ENCODE data around the gene GOLGA8S.
"Not testable (repeated sequence)": the region's sequence is repeated elsewhere in the genome, so short reads cannot be mapped to it uniquely, and the experiment has no call there.

GOLGA8S gene

GRCh38 chr15:23398357-23398756 is 43.8 kb downstream of the GOLGA8S start:
- not testable (repeated sequence) for DNase-seq

DNA sequence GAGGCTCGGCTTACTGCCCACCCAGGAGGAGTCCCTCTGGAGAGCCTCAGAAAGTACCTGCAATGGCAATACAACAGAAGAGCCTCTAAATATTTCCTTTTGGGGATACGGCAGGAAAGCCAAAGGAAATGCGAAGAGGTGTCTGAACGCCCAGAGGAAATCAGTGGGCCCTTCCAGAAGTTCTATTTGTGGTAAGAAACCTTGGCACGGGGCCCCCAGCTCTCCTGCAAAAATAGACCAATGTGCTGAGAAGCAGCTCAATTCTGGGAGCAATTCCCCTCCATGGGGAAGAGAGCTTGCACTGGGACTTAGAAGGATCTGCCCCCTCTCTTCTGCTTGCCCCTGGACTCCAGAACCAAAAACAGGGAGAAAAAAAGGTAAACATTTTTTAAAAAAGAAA is 44.7 kb downstream of the GOLGA8S start:
- DNase-seq, result not testable (repeated sequence)

DNA sequence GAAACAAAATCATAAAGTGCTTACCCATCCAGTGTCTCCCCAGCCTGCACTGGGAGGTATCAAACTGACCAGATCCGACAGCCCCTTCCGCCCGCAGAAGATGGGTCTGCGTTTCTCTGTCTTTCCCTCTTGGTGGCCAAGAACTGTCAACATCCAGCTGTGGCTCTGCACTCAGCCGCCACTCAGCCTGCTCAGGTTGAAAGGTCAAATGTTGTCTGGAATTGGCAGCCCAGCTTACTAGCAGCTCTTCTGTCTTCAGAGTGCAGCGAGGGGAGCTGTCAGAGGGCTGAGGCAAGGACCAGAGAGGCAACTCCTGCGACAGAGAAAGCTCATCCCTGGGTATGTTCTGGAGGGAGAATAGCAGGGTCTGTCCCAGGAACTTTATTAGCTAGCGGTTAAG is 47.1 kb downstream of the GOLGA8S start:
- no peak for DNase-seq

- DNase-seq, result no peak
These were observed 47.6 kb downstream of the GOLGA8S start for GRCh38 chr15:23402140-23402539.

- no peak for DNase-seq
These were observed 48.0 kb downstream of the GOLGA8S start for GRCh38 chr15:23402544-23402943.

DNA sequence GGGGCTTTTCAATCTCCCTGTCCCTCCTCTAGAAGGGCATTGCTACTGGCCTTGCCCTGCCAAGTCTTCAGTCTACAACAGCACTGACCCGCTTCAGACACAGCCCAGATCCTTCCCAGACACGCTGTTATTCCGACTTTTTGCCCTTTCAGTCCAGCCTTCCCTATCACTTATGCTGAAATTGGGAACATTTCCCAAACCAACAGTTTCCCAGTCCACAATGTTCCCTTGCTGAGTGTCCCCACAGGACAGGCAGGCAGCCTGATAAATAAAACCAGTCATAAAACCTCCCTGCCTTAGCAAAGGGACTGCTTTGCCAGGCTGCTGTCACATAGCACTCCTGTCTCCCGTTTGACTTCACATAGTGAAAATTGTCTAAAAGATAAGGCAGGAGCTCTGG is 49.0 kb downstream of the GOLGA8S start:
- DNase-seq, result no peak

GRCh38 chr15:23411841-23412240 is 57.3 kb downstream of the GOLGA8S start:
- no peak for DNase-seq

GRCh38 chr15:23412881-23413600 is 58.5 kb downstream of the GOLGA8S start:
- DNase-seq, result not testable (repeated sequence)

Measured in NCI-H345 (cell line).